A673 (cell line): ENCODE data around the gene STAM. TPM values are rescaled to one million over a fixed set of nuclear protein-coding genes. Genes with fewer than 3 reads are reported as not detected.

Experiments used
- BruUV-seq: library from RNA; stranded (reverse); fragments of 400-500 nt; replicated peaks from 2 replicates; lab custom pipeline; 2021; lab: Mats Ljungman, UMichigan
- CTCF ChIA-PET: fragments of 300-600 bp; sonication (Branson Sonifier 250); formaldehyde crosslinking; loops from one replicate; lab custom pipeline; 2022; ENCODE audit warnings: antibody characterized with exemption; lab: Charles Lee
- POLR2A ChIA-PET: fragments of 300-600 bp; sonication (Branson Sonifier 250); formaldehyde crosslinking; loops from one replicate; lab custom pipeline; 2022; ENCODE audit warnings: antibody characterized with exemption; ENCODE audit not compliant: low non-redundant PET; lab: Charles Lee
- DNase-seq: peaks from one replicate; pipeline ENCODE4 v3.0.0-alpha.2; 2015; ENCODE audit warnings: low spot score
- H3K27ac ChIP-seq: fragments of 200-600 bp; sonication (generic); 2 replicates; pipeline ENCODE4 v1.5.1; 2016; ENCODE audit warnings: mixed run types, low read depth, mild to moderate bottlenecking, mixed read lengths, antibody characterized with exemption, low read length; ENCODE audit not compliant: poor library complexity, severe bottlenecking
- H3K27me3 ChIP-seq: fragments of 200-600 bp; sonication (generic); replicated peaks from 2 replicates; pipeline ENCODE4 v1.6.1; 2017; ENCODE audit warnings: mixed run types, low read depth, mild to moderate bottlenecking, mixed read lengths, antibody characterized with exemption, low read length; ENCODE audit not compliant: insufficient read depth, poor library complexity
- H3K36me3 ChIP-seq: fragments of 200-600 bp; sonication (generic); 2 replicates; pipeline ENCODE4 v1.6.1; 2016; ENCODE audit warnings: mixed run types, mild to moderate bottlenecking, mixed read lengths, antibody characterized with exemption, low read length; ENCODE audit not compliant: insufficient read depth, poor library complexity, severe bottlenecking
- H3K4me1 ChIP-seq: fragments of 200-600 bp; sonication (generic); 2 replicates; pipeline ENCODE4 v1.6.1; 2017; ENCODE audit warnings: mixed run types, mild to moderate bottlenecking, mixed read lengths, antibody characterized with exemption, low read length; ENCODE audit not compliant: insufficient read depth, poor library complexity, severe bottlenecking
- H3K4me3 ChIP-seq: fragments of 200-600 bp; sonication (generic); 2 replicates; pipeline ENCODE4 v1.5.1; 2016; ENCODE audit warnings: low read depth, mixed run types, mild to moderate bottlenecking, mixed read lengths, low read length; ENCODE audit not compliant: poor library complexity, severe bottlenecking
- H3K9me3 ChIP-seq: fragments of 200-600 bp; sonication (generic); 2 replicates; pipeline ENCODE4 v1.6.1; 2016; ENCODE audit warnings: mixed run types, low read depth, mild to moderate bottlenecking, mixed read lengths, antibody characterized with exemption, low read length; ENCODE audit not compliant: poor library complexity, severe bottlenecking
- CTCF ChIP-seq: fragments of 300-800, 200-600 bp; sonication (generic); conservative IDR thresholded peaks from 2 replicates; pipeline ENCODE4 v1.5.1; 2017; ENCODE audit warnings: low read depth, mild to moderate bottlenecking, antibody characterized with exemption, low read length, moderate library complexity, mixed read lengths
- EZH2 ChIP-seq: fragments of 200-600 bp; sonication (generic); IDR thresholded peaks from 2 replicates; pipeline ENCODE4 v1.6.1; 2017; ENCODE audit warnings: borderline replicate concordance, low read depth, mild to moderate bottlenecking, mixed read lengths, antibody characterized with exemption, low read length; ENCODE audit not compliant: poor library complexity, severe bottlenecking
- intact Hi-C: fragments of 100-400 bp; cut with micrococcal nuclease; formaldehyde crosslinking; loops from one replicate; pipeline ENCODE4 v1.10.0; 2022; ENCODE audit not compliant: unreplicated experiment
- total RNA-seq: library from RNA; stranded (reverse); gene quantifications from 2 replicates; pipeline ENCODE4 v1.2.3, GENCODE V29; 2021

The STAM gene
- total RNA-seq, 1 experiment from 2014 or later: 37.4 TPM

- DNase-seq: no peak
- H3K36me3 ChIP-seq: no peaks in the 10 kb centered on the region
- POLR2A ChIA-PET: no interaction called here
- H3K4me3 ChIP-seq: no peak overlapping the region
- no peaks in the 10 kb centered on the region for H3K4me1 ChIP-seq
- intact Hi-C loops: no loop called here
- TF ChIP-seq EZH2 (no peak), CTCF (no peak)
- CTCF ChIA-PET: no interaction called here
- H3K27ac ChIP-seq: no peak overlapping the region
- no TSS peak for BruUV-seq
- H3K27me3 ChIP-seq: no peaks in the 10 kb centered on the region
- H3K9me3 ChIP-seq: no peaks in the 10 kb centered on the region
These were observed 38.4 kb downstream of the STAM start for GRCh38 chr10:17682236-17682946.

- TF ChIP-seq CTCF (no peak), EZH2 (no peak)
- intact Hi-C loops: no loop called here
- Histone ChIP-seq H3K27me3 (no peaks in the 10 kb centered on the region), H3K9me3 (no peaks in the 10 kb centered on the region), H3K4me1 (no peaks in the 10 kb centered on the region), H3K36me3 (no peaks in the 10 kb centered on the region), H3K4me3 (no peak overlapping the region), H3K27ac (no peak overlapping the region)
- POLR2A ChIA-PET: no interaction called here
- BruUV-seq: no TSS peak
- CTCF ChIA-PET: no interaction called here
- no peak for DNase-seq
These were observed 39.6 kb downstream of the STAM start for GRCh38 chr10:17683541-17683940.

GRCh38 chr10:17684537-17684936, 40.6 kb downstream of the STAM start:
- H3K36me3 ChIP-seq: no peaks in the 10 kb centered on the region
- POLR2A ChIA-PET: no interaction called here
- no peak for DNase-seq
- H3K4me3 ChIP-seq: no peak overlapping the region
- intact Hi-C loops: no loop called here
- H3K4me1 ChIP-seq: no peaks in the 10 kb centered on the region
- H3K27ac ChIP-seq: no peak overlapping the region
- H3K9me3 ChIP-seq: no peaks in the 10 kb centered on the region
- CTCF ChIA-PET: no interaction called here
- TF ChIP-seq EZH2: no peak
- TF ChIP-seq CTCF: no peak
- BruUV-seq: no TSS peak
- no peaks in the 10 kb centered on the region for H3K27me3 ChIP-seq
